Activated CD4-positive, alpha-beta T cell treated with anti-CD3 and anti-CD28 coated beads for 36 hours (primary cell): ENCODE measurements around the gene ME1. TPM values are rescaled to one million over a fixed set of nuclear protein-coding genes. Genes with fewer than 3 reads are reported as not detected.

Experiments
- ATAC-seq: fragments of 200-7000 bp; cut with Tn5 transposase; one replicate; pipeline ENCODE4 v1.10.0; 2021; ENCODE audit warnings: mild to moderate bottlenecking, moderate library complexity
- CTCF ChIA-PET: fragments of 350-600 bp; sonication (Branson Sonifier 250); formaldehyde crosslinking; loops from one replicate; lab custom pipeline; 2021; ENCODE audit warnings: antibody characterized with exemption; lab: Charles Lee
- POLR2A ChIA-PET: fragments of 350-600 bp; sonication (Branson Sonifier 250); formaldehyde crosslinking; loops from one replicate; lab custom pipeline; 2021; ENCODE audit warnings: antibody characterized with exemption, inconsistent platforms; lab: Charles Lee
- DNase-seq: peaks from one replicate; pipeline ENCODE4 v3.0.0-alpha.2; 2020
- H3K27ac Mint-ChIP-seq: one replicate; pipeline ENCODE4 v1.8.0; 2021; ENCODE audit warnings: mixed read lengths
- H3K27me3 Mint-ChIP-seq: one replicate; pipeline ENCODE4 v1.8.0; 2021; ENCODE audit warnings: mixed read lengths
- H3K36me3 Mint-ChIP-seq: one replicate; pipeline ENCODE4 v1.8.0; 2021; ENCODE audit warnings: low read depth, mixed read lengths
- H3K4me1 Mint-ChIP-seq: one replicate; pipeline ENCODE4 v1.8.0; 2021; ENCODE audit warnings: mixed read lengths
- H3K4me3 Mint-ChIP-seq: one replicate; pipeline ENCODE4 v1.8.0; 2021; ENCODE audit warnings: mild to moderate bottlenecking, moderate library complexity, mixed read lengths
- H3K9me3 Mint-ChIP-seq: one replicate; pipeline ENCODE4 v1.8.0; 2021; ENCODE audit warnings: low read depth, mixed read lengths
- intact Hi-C, 2 experiments: fragments of 100-400 bp; cut with DNase I in 1 of 2; cut with micrococcal nuclease in 1 of 2; formaldehyde crosslinking; loops; one replicate each; pipeline versions ENCODE4 v1.14.2 to v1.15.1; 2022 to 2024; cut with DNase I, micrococcal nuclease
- total RNA-seq, 2 experiments: library from RNA; stranded (reverse); gene quantifications; one replicate each; pipeline ENCODE4 v1.2.3, GENCODE V29; 2021

The ME1 gene
- total RNA-seq, 2 experiments from 2014 or later: 0.05 TPM

- ChIA-PET CTCF (no interaction called here), POLR2A (no interaction called here)
- no peak for ATAC-seq
- Mint-ChIP-seq H3K4me3 (no peak overlapping the region), H3K36me3 (no peaks in the 10 kb centered on the region), H3K9me3 (peaks cover 3% of the 10 kb centered on the region), H3K27me3 (peaks cover 25% of the 10 kb centered on the region), H3K4me1 (no peaks in the 10 kb centered on the region), H3K27ac (no peak overlapping the region)
- intact Hi-C loops: no loop called here
- no peak for DNase-seq
Observed at GRCh38 chr6:83429857-83430610, 817 bp downstream of the ME1 start.

- H3K27me3 Mint-ChIP-seq: peaks cover 25% of the 10 kb centered on the region
- ATAC-seq (no peak), DNase-seq (no peak)
- peaks cover 5% of the 10 kb centered on the region for H3K9me3 Mint-ChIP-seq
- CTCF ChIA-PET: no interaction called here
- H3K27ac Mint-ChIP-seq: no peak overlapping the region
- no peaks in the 10 kb centered on the region for H3K36me3 Mint-ChIP-seq
- H3K4me3 Mint-ChIP-seq: no peak overlapping the region
- no peaks in the 10 kb centered on the region for H3K4me1 Mint-ChIP-seq
- POLR2A ChIA-PET: no interaction called here
- intact Hi-C loops: no loop called here
Observed at GRCh38 chr6:83429269-83429668, 1.6 kb downstream of the ME1 start.

GRCh38 chr6:83424392-83425018 is 6.3 kb downstream of the ME1 start:
- no peaks in the 10 kb centered on the region for H3K4me1 Mint-ChIP-seq
- ChIA-PET CTCF (no interaction called here), POLR2A (no interaction called here)
- ATAC-seq (no peak), DNase-seq (no peak)
- no peak overlapping the region for H3K4me3 Mint-ChIP-seq
- H3K27ac Mint-ChIP-seq: no peak overlapping the region
- H3K36me3 Mint-ChIP-seq: no peaks in the 10 kb centered on the region
- intact Hi-C loops: no loop called here
- peaks cover 10% of the 10 kb centered on the region for H3K27me3 Mint-ChIP-seq
- peaks cover 5% of the 10 kb centered on the region for H3K9me3 Mint-ChIP-seq

GRCh38 chr6:83417880-83418663 is 12.8 kb downstream of the ME1 start:
- POLR2A ChIA-PET: no interaction called here
- Mint-ChIP-seq H3K4me1 (no peaks in the 10 kb centered on the region), H3K36me3 (no peaks in the 10 kb centered on the region), H3K4me3 (no peak overlapping the region), H3K9me3 (peaks cover 2% of the 10 kb centered on the region), H3K27me3 (no peaks in the 10 kb centered on the region), H3K27ac (no peak overlapping the region)
- DNase-seq: no peak
- CTCF ChIA-PET: interaction anchor here (0.8 kb wide), 1 partner anchor 19 kb away, joined by 5 read pairs; no protein-coding TSS in a partner anchor
- no peak for ATAC-seq
- intact Hi-C loops: loop anchor here in 1 of 2 experiments (5.0 kb wide), 1 partner anchor 94 kb away; the partner anchor contains the start of gene PRSS35

GRCh38 chr6:83413068-83413467 is 17.8 kb downstream of the ME1 start:
- ATAC-seq (no peak), DNase-seq (no peak)
- Mint-ChIP-seq H3K27me3 (no peaks in the 10 kb centered on the region), H3K27ac (no peak overlapping the region), H3K36me3 (no peaks in the 10 kb centered on the region), H3K9me3 (no peaks in the 10 kb centered on the region), H3K4me3 (no peak overlapping the region), H3K4me1 (no peaks in the 10 kb centered on the region)
- intact Hi-C loops: no loop called here
- ChIA-PET POLR2A (no interaction called here), CTCF (no interaction called here)

- H3K9me3 Mint-ChIP-seq: no peaks in the 10 kb centered on the region
- H3K4me1 Mint-ChIP-seq: no peaks in the 10 kb centered on the region
- no peaks in the 10 kb centered on the region for H3K36me3 Mint-ChIP-seq
- no peak for ATAC-seq
- no peak for DNase-seq
- intact Hi-C loops: no loop called here
- no peak overlapping the region for H3K4me3 Mint-ChIP-seq
- CTCF ChIA-PET: no interaction called here
- H3K27me3 Mint-ChIP-seq: no peaks in the 10 kb centered on the region
- H3K27ac Mint-ChIP-seq: no peak overlapping the region
- POLR2A ChIA-PET: no interaction called here
Observed at GRCh38 chr6:83411731-83412130, 19.1 kb downstream of the ME1 start.

- H3K4me1 Mint-ChIP-seq: no peaks in the 10 kb centered on the region
- no peak overlapping the region for H3K27ac Mint-ChIP-seq
- intact Hi-C loops: no loop called here
- DNase-seq (no peak), ATAC-seq (no peak)
- H3K27me3 Mint-ChIP-seq: no peaks in the 10 kb centered on the region
- CTCF ChIA-PET: no interaction called here
- H3K36me3 Mint-ChIP-seq: no peaks in the 10 kb centered on the region
- H3K9me3 Mint-ChIP-seq: no peaks in the 10 kb centered on the region
- no peak overlapping the region for H3K4me3 Mint-ChIP-seq
- POLR2A ChIA-PET: no interaction called here
Observed at GRCh38 chr6:83403191-83403590, 27.7 kb downstream of the ME1 start.

- Mint-ChIP-seq H3K9me3 (no peaks in the 10 kb centered on the region), H3K27me3 (peaks cover 4% of the 10 kb centered on the region), H3K4me1 (no peaks in the 10 kb centered on the region), H3K4me3 (no peak overlapping the region), H3K36me3 (no peaks in the 10 kb centered on the region), H3K27ac (no peak overlapping the region)
- ChIA-PET CTCF (no interaction called here), POLR2A (no interaction called here)
- intact Hi-C loops: no loop called here
- DNase-seq: no peak
- no peak for ATAC-seq
Observed at GRCh38 chr6:83389606-83390005, 41.2 kb downstream of the ME1 start.

- no peak overlapping the region for H3K4me3 Mint-ChIP-seq
- intact Hi-C loops: no loop called here
- ChIA-PET POLR2A (no interaction called here), CTCF (no interaction called here)
- no peak overlapping the region for H3K27ac Mint-ChIP-seq
- no peaks in the 10 kb centered on the region for H3K4me1 Mint-ChIP-seq
- no peaks in the 10 kb centered on the region for H3K36me3 Mint-ChIP-seq
- no peak for DNase-seq
- H3K27me3 Mint-ChIP-seq: peaks cover 2% of the 10 kb centered on the region
- no peak for ATAC-seq
- H3K9me3 Mint-ChIP-seq: no peaks in the 10 kb centered on the region
Observed at GRCh38 chr6:83385473-83385872, 45.4 kb downstream of the ME1 start.

- no peaks in the 10 kb centered on the region for H3K4me1 Mint-ChIP-seq
- no peak overlapping the region for H3K4me3 Mint-ChIP-seq
- H3K27ac Mint-ChIP-seq: no peak overlapping the region
- peaks cover 2% of the 10 kb centered on the region for H3K27me3 Mint-ChIP-seq
- POLR2A ChIA-PET: no interaction called here
- H3K9me3 Mint-ChIP-seq: no peaks in the 10 kb centered on the region
- ATAC-seq: no peak
- H3K36me3 Mint-ChIP-seq: no peaks in the 10 kb centered on the region
- CTCF ChIA-PET: no interaction called here
- DNase-seq: no peak
- intact Hi-C loops: no loop called here
Observed at GRCh38 chr6:83384751-83385150, 46.1 kb downstream of the ME1 start.

- ChIA-PET CTCF (interaction anchor here (0.6 kb wide), 2 partner anchors 20 to 41 kb away, joined by 3 read pairs; no protein-coding TSS in a partner anchor), POLR2A (no interaction called here)
- Mint-ChIP-seq H3K27me3 (no peaks in the 10 kb centered on the region), H3K27ac (no peak overlapping the region), H3K4me1 (no peaks in the 10 kb centered on the region), H3K4me3 (no peak overlapping the region), H3K36me3 (no peaks in the 10 kb centered on the region), H3K9me3 (no peaks in the 10 kb centered on the region)
- intact Hi-C loops: no loop called here
- ATAC-seq (no peak), DNase-seq (no peak)
Observed at GRCh38 chr6:83381949-83382348, 48.9 kb downstream of the ME1 start.
